Kidney glomerular epithelial cell (primary cell): ENCODE data around the gene INAVA.
"Not testable (repeated sequence)": the region's sequence is repeated elsewhere in the genome, so short reads cannot be mapped to it uniquely, and the experiment has no call there.

ENCODE experiments used
- DNase-seq: peaks from one replicate; lab custom pipeline; 2025; lab: John Stamatoyannopoulos, UW

The INAVA gene

DNA sequence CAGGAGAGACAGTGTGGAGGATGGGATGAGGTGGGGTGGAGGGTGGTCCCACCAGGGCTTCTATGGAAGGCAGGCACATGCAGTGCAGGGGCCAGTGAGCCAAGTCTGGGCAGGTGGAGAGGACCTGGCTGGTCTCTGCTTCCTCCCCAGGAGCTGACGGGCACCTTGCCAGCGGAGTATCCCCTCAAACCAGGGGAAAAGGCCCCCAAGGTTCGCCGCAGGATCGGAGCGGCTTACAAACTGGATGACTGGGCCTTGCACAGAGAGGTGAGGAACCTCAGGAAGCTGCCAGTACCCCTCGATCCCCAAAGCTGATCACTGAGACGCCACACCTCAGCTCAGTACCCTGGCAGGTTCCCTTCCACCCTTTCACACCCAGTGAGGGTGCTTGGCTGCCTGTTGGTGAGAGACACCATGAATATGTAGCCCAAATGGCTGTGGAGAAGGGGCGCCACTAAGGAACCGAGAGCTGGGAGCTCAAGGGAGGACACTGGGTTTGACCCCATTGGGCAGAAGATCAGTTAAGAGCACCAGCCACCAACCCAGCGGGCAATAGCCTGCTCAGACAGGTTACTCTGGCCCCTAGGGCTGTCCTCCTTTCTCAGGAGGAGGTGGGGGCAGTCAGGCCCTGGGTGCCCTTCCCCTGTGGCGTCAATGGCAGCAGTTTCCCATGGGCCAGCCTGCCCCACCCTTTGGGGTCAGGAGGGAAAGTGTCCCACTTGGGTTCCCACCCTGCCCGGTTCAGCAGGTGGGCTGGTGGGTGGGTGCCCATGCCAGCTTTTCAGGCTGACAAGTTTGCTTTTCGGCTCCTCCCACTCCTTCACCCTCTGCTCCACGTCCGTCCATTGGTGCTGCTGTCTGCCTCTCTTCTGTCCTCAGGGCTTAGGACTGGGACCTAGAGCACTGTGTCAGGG, 5.5 kb downstream of the INAVA start:
- no peak for DNase-seq

DNA sequence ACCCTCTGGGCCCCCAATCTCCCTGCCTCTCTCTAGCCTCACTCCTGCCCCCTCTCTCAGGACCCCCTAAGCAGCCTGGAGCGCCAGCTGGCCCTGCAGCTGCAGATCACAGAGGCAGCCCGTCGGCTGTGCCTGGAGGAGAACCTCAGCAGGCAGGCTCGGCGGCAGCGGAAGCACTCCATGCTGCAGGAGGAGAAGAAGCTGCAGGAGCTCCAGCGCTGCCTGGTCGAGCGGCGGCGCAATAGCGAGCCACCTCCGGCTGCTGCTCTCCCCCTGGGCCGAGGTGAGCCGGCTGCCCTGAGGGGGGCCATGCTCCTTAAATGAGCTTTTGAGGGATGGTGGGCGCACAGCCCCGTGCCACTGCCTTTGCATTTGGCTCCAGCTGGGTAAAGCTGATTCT, 6.2 kb downstream of the INAVA start:
- no peak for DNase-seq

DNA sequence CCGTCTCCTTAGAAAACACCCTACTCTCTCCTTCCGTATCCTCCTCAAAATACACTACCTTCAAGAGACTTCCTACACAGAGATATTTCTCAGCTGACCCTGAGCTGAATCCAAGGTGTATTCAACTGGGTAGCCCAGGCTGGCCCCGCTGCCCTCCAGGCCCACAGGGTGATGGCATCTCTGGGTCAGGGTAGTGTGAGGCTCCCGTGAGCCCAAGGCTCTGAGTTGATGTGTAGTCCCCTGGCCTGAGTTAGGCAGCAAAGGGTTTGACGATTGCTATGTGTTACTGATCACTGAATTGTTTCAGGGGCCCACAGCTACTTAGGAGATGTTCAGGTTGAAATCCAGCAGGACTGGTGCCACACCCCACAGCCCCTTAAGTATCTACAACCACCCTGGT, 6.7 kb downstream of the INAVA start:
- no peak for DNase-seq

DNA sequence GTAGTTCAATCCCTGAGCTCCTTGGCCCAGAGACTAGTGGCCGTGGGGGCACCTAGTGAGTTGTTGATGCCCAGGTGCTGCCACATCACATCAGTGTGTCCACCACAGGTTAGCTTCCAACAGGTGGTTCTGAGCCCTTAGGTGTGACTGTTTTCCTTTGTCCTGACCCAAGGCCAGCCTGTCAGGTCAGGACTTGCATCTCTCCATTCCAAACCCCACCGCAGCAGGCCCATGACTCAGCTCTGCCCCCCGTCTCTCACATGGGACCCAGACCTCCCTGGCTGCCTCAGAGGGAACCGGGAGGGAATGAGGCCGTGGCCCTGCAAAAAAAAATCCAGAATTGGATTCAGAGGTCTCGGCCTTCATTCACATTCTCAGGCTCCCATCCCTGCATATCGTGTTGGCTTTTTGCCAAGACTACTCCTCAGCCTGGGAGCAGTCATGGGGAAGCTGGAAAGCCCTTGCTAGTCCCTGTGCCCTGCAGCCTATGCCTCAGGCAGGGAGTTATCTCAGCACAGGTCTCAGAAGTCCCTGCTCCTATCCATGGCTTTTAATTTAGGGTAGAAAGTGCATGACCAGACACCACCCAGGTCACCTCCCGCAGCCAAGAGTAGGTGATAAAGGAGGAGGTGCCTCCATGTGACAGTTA, 7.2 kb downstream of the INAVA start:
- DNase-seq = no peak

DNA sequence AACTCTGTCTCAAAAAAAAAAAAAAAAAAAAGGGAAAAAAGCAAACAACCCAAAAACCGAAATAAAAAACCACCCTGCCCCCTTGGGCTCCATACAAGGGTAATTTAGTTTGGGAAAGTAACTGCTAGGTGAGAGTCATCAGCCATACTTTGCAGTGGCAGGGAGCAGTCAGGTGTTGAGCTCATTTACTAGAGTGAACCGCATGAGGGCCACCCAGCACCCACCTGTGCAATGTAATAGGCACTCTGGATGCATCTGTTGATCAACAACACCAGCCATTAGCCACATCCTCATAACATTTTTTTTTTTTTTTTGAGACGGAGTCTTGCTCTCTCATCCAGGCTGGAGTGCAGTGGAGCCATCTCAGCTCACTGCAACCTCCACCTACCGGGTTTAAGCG, 9.1 kb downstream of the INAVA start:
- no peak for DNase-seq

DNA sequence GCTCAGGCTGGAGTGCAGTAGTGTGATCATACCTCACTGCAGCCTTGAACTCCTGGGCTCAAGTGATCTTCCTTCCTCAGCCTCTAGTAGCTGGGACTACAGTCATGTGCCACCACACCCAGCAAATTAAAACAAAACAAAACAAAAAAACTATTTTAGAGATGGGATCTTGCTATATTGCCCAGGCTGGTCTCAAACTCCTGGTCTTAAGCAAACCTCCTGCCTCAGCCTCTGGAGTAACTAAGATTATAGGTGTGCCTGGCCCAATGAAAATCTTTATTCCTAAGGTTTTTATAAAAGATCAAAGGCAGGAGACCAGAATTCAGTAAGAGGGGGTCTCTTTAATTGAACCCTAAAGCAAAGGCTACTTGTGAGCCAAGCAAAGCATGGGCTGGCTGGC, 10.1 kb downstream of the INAVA start:
- DNase-seq = no peak

DNA sequence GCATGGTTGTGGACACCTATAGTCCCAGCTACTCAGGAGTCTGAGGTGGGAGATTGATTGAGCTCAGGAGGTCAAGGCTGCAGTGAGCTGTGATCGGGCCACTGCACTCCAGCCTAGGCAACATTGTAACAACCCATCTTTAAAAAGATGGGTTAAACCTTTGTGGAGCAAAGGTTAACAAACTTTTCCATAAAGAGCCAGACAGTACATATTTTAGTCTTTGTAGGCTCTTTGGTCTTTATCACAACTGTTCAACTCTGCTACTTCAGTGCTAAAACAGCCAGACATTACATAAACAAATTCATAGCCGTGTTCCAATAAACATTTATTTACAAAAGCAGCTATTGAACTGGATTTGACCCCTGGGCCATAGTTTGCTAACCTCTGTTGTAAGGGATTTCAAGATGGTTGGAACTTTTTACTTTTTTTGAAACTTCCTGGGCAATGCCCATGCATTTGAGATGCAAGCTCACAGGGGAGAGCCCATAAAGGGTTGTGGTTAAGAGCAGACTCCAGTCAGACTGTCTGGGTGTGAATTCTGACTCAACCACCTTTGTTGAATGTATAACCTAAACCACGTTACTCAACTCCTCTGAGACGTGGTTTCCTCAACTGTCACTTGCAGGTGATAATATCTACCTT, 10.8 kb downstream of the INAVA start:
- no peak for DNase-seq

DNA sequence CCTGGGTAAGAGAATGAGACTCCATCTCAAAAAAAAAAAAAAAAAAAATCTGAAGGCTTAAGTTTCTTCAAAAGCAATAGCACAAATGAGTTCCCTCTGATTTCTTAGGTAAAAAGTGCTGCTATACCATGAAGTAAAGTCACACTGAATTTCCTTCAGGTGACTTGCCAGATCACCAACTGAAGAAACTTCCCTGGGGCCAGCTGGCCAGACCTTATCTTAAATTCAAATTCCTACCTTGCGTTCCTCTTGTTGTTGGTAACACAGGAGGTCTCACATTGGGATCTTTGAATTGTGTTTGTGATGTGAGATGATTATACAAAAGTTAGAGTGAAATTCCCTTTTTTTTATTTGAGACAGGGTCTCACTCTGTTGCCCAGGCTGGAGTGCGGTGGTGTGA, 11.8 kb downstream of the INAVA start:
- no peak for DNase-seq

DNA sequence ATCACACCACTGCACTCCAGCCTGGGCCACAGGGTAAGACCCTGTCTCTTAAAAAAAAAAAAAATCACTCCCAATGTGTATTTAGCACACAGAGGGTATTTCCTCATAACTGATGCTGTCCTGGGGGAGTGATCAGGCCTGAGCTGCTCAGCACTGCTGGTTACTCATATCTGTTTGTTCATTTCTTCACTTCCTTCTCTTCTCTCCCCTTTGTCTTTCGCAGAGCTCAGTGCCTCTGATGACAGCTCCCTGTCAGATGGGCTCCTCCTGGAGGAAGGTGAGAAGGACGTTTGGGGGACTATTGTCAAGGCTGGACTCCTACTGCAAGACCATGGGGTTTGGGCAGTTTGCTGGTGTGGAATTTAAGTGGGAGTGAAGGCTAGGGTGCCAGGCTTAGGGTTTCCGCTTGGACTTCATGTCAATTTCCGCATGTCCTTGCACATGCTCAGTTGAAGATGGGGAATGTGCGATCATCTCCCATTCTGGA, 13.0 kb downstream of the INAVA start:
- DNase-seq = peak; percentile 46

DNA sequence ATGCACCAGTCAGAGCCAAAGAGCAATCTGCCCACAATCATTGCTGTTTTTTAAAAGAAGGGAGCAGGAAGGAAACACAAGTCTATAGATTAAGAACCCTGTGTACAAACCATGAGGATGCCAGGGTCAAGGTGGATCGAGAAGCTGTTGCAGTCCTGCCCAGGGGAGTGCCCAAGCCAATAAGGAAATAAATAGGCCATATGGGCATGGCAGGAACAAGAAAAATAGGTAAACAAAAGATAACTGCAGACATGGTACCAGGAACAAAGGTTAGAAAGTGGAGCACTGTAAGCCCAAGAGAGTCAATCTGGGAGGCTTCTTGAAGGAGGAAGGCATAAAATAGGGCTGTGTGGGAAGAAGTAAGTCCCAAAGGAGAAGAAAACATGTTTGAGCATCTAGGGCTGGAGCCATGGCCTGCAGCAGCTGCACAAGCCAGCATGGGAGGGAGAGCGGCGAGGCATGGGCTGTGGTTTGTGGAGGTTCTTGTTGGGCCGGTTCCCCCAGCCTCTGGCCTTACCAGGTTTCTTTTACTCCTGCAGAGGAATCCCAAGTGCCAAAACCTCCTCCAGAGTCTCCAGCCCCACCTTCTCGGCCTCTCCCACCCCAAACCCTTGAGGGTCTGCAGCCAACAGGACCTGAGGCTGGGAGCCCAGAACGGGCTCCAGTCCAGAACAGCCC, 13.6 kb downstream of the INAVA start:
- DNase-seq = no peak

DNA sequence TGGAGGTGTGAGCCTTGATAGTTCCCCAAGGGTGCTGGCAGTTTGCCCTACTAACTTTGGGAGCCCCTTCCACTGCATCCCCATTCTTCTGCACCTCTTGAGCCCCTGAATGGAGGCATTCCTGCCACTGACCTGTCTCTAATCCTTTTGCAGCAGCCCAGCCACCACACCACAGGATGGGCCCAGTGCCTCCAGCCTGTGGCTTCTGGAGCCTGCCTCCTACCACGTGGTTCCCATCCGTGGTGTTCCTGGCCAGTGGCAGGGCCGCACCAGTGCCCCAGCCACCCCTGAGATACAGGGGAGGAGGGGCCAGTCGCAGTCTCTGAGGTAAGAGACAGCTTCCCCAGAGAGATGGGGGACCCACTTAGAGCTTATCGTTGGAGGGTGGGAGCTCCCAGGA, 14.4 kb downstream of the INAVA start:
- no peak for DNase-seq

DNA sequence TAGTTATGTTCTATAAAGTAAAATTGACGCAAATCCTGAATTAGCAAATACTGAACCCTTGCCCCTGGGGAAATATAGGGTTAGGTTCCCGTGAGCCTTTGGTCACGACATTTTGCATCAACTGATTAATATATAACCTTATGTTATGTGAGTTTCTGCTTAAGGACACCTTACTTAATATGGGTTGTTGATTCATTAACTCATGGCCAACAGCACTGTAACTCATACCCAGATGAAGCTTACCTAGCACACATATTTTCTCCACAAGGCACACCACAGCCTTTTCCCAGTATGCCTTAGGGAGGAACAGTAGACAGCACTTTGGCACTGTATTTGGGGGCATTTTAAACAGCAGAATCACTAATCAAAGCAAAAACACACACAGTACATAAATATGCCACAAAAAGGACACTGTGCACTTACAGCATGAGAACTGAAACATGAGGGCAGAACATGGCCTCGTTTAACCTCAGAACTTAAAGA, 15.1 kb downstream of the INAVA start:
- no peak for DNase-seq

DNA sequence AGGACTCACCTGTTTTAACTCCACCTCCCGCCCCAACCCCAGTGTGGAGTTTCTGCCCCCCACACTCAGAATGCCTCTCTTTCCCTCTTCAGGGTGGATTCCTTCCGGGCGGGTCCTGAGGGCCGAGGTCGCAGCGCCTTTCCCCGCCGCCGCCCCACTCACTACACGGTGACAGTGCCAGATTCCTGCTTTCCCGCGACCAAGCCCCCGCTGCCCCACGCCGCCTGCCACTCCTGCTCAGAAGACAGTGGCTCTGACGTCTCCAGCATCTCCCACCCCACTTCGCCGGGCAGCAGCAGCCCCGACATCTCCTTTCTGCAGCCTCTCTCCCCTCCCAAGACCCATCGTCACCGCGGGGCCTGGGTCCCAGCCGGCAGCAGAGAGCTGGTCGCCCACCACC, 16.7 kb downstream of the INAVA start:
- no peak for DNase-seq

DNA sequence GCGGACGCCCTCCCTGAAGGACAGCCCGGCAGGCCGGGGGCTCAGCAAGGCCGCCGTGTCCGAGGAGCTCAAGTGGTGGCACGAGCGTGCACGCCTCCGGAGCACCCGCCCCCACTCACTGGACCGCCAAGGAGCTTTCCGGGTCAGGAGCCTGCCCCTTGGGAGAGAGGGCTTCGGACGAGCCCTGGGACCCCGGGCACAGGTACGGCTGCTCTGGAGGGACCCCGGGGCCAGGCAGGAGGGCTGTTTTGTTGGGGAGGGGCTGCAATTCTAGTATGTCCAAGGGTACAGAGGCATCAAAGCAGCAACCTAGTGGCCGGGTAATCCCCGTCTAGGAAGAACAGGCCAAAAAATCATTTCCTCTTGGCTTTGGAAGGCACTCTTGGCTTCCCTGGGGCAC, 17.2 kb downstream of the INAVA start:
- not testable (repeated sequence) for DNase-seq

DNA sequence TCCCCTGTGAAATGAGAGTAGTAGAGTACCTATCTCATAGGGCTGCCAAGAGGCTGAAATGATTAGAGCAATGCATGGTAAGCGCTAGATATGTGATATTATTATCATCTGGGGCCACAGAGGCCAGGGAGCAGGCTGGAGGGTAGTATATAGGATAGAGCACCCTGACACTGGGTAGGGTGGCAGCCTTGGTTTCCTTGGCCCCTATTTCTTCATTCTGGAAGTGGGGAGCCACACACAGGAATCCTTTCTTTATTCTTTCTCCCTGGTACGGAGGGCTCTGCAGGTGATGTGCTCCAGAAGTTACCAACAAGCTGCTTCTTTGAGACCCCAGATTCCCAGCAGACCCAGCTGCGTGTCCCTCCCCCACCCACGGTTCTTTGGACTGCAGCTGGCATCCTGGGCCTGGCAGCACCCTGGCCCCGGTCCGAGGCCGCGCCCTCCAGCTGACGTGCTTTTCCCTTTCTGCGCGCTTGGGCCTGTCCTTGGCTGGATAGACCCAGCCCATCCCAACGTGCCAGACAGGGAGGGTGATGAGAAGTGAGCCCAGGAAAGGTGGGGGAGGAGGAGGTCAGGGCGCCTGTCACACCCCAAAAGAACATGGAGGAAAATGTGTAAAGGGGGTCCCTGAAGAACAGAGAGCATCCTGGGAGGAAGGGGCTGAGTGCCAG, 18.2 kb downstream of the INAVA start:
- DNase-seq = no peak

DNA sequence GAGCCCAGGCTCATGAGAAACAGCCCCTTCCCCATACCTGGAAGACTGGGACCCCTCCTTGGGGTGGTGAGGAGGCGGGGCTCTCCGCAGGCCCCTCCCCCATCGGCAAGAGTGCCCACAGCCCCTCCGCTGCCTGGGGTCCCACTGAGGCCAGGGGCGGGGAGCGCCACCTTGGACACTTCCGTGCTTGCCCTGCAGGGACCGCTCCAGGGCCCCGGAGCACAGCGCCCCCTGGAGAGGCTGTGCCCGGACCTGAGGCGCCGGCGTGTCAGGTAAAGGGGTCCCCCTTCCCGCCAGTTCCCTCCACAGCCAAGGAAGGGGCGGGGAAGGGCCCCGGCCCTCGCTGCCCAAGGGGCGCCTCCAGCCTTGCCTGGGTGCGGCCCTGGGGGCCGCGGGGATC, 21.5 kb downstream of the INAVA start:
- no peak for DNase-seq

DNA sequence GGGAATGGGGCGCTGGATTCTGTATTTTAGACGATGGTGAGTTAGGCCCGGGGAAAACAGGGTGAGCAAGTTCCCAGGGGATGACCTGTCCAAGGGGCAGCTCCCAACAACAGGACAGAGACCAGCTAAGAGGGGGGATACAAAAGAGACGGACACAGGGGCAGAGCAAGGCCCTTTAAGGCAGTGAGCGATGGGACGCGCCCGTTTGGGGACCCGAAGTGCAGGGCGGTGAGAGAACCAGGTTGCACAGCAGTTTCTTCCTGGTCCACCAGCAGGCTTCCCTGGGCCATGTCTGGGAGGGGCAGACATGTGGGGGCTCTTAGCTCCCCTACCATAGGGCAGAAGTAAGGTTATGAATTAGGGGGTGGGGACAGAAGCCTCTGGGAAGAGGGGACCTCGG, 22.0 kb downstream of the INAVA start:
- DNase-seq = no peak

DNA sequence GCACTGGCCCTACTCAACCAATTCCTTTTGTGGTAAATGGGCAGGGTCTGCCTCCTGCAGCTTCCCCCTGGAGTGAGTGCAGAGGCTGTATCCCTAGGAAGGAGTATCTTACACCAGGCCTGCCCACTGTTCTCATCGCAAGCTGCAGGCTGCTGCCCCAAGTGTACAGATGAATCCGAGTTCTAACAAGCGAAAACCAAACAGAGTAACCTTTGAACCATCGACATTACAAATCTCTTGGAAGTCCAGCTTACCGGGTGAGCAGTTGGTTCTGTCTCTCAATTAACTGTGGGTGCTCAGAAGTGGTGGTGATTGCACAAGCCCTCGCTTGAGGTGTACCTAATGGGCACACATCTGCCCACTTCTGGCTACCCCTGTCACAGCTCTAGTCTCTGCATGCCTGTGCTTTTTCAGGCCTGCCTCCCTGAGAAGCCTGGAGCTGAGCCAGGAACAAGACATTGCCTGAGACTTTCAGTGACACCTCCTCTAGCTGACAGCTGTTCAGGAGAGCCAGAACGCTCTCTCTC, 22.7 kb downstream of the INAVA start:
- DNase-seq = no peak

DNA sequence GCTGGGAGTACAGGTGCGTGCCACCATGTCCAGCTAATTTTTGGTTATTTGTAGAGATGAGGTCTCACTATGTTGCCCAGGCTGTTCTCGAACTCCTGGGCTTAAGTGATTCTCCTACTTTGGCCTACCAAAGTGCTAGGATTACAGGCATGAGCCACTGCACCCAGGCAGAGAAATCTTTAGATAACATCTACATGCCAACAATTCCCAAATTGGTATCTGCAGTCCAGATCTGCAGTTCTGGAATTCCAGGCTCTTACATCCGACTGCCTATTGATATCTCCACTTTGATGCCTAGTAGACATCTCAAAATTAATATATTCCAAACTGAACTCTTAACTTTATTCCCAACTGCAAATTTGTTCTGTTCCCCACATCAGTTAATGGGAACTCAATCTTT, 23.3 kb downstream of the INAVA start:
- no peak for DNase-seq

DNA sequence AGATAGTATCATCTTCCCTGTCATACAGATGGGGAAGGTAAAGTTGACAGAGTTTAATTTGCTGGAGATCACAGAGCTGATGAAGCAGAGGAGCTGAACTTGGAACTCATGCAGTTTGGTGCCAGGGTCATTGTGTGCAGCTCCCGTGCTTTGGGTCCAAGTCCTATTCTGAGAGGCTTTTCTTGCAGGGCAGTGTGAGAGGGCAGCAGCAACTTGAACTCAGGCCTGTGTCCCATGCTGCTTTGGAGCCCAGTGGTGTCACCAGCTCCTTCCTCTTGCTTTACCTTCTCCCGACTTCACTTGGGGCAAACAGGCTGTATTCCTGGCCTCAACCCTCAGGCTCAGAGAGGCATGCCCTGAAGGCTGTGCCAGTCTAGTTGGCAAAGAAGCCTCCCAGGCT, 24.7 kb downstream of the INAVA start:
- DNase-seq = no peak

DNA sequence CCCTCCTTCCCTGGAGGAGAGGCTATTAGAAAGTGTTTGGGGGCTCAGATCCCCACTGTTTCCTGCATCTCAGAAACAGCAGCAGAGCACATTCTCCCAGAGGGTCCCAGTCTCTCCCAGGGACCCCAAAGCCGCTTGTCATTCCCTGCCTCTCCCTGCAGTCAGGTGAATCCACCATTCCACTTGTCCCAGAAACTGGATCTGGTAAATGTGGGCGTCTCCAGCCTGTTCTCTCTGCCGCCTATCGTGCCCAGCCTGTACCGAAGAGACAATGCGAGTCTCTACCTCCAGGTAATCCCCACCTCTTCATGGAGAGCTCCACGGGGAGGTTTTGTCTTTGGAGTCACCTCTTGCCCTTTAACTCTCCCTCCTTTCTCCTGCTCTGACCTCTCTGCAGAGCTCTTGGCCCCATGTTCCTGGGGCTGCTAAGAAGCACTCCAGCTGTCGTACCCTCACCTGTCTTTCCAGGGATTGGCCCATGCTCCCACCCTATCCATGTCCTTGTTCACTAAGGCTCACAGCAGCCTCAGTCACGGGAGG, 26.9 kb downstream of the INAVA start:
- no peak for DNase-seq
